ENCODE data around the gene ATG101.

- no peak for TF ChIP-seq POLR2A (IDR thresholded peaks at IDR 0.05)
- no peak for TF ChIP-seq CTCF (IDR thresholded peaks at IDR 0.05)
Observed at GRCh38 chr12:52063981-52064649, 5.7 kb upstream of the ATG101 start.
